GM23338 (cell line): ENCODE results near the gene SPRR1A. TPM values are rescaled to one million over a fixed set of nuclear protein-coding genes. Genes with fewer than 3 reads are reported as not detected.

Experiments used
- ATAC-seq: fragments of 200-7000 bp; cut with Tn5 transposase; 3 replicates; pipeline ENCODE4 v1.9.1; 2020
- DNase-seq: peaks from one replicate; pipeline ENCODE4 v3.0.0-alpha.2; 2015; ENCODE audit warnings: low spot score
- H2AFZ ChIP-seq: fragments of 200-600 bp; sonication (generic); 2 replicates; pipeline ENCODE4 v1.8.0; 2016; ENCODE audit warnings: antibody characterized with exemption, mild to moderate bottlenecking, moderate library complexity
- H3F3A ChIP-seq: fragments of 200-600 bp; sonication (generic); replicated peaks from 2 replicates; pipeline ENCODE4 v1.8.0; 2017; ENCODE audit warnings: antibody characterized with exemption, mixed run types, low read depth
- H3K27ac ChIP-seq: fragments of 200-600 bp; sonication (generic); 2 replicates; pipeline ENCODE4 v1.6.1; 2016; ENCODE audit warnings: low read depth
- H3K27me3 ChIP-seq: fragments of 200-600 bp; sonication (generic); 2 replicates; pipeline ENCODE4 v1.8.0; 2016; ENCODE audit warnings: mild to moderate bottlenecking, mixed run types, moderate library complexity; ENCODE audit not compliant: insufficient read depth
- H3K36me3 ChIP-seq: fragments of 200-600 bp; sonication (generic); 2 replicates; pipeline ENCODE4 v1.8.0; 2016; ENCODE audit warnings: mild to moderate bottlenecking; ENCODE audit not compliant: insufficient read depth
- H3K4me1 ChIP-seq: fragments of 200-600 bp; sonication (generic); 2 replicates; pipeline ENCODE4 v1.8.0; 2016; ENCODE audit warnings: mild to moderate bottlenecking, moderate library complexity; ENCODE audit not compliant: insufficient read depth
- H3K4me2 ChIP-seq: fragments of 200-600 bp; sonication (generic); 2 replicates; pipeline ENCODE4 v1.7.1; 2017; ENCODE audit warnings: mixed run types
- H3K4me3 ChIP-seq: fragments of 200-600 bp; sonication (generic); 2 replicates; pipeline ENCODE4 v1.6.1; 2016; ENCODE audit warnings: mixed run types
- H3K79me2 ChIP-seq: fragments of 200-600 bp; sonication (generic); replicated peaks from 2 replicates; pipeline ENCODE4 v1.8.0; 2017; ENCODE audit warnings: mild to moderate bottlenecking; ENCODE audit not compliant: insufficient read depth
- H3K9me2 ChIP-seq: fragments of 200-600 bp; sonication (generic); 2 replicates; pipeline ENCODE4 v1.8.0; 2017; ENCODE audit not compliant: insufficient read depth
- H4K20me1 ChIP-seq: fragments of 200-600 bp; sonication (generic); replicated peaks from 2 replicates; pipeline ENCODE4 v1.8.0; 2017; ENCODE audit warnings: mild to moderate bottlenecking; ENCODE audit not compliant: insufficient read depth
- H3K27ac Mint-ChIP-seq: 2 replicates; pipeline ENCODE4 v1.8.0; 2020; ENCODE audit warnings: inconsistent platforms, mild to moderate bottlenecking, moderate library complexity, mixed read lengths
- H3K27me3 Mint-ChIP-seq: 3 replicates; pipeline ENCODE4 v1.8.0; 2022; ENCODE audit warnings: low read depth, mild to moderate bottlenecking, moderate library complexity, mixed read lengths, inconsistent platforms; ENCODE audit not compliant: insufficient read depth, poor library complexity
- H3K36me3 Mint-ChIP-seq: 3 replicates; pipeline ENCODE4 v1.8.0; 2021; ENCODE audit warnings: low read depth, mild to moderate bottlenecking, inconsistent platforms, moderate library complexity, mixed read lengths
- H3K4me1 Mint-ChIP-seq: 3 replicates; pipeline ENCODE4 v1.8.0; 2020; ENCODE audit warnings: mild to moderate bottlenecking, inconsistent platforms, mixed read lengths
- H3K4me3 Mint-ChIP-seq: 3 replicates; pipeline ENCODE4 v1.8.0; 2021; ENCODE audit warnings: moderate library complexity, mild to moderate bottlenecking, inconsistent platforms, mixed read lengths
- H3K9me3 Mint-ChIP-seq: 3 replicates; pipeline ENCODE4 v1.8.0; 2020; ENCODE audit warnings: moderate library complexity, mild to moderate bottlenecking, inconsistent platforms, mixed read lengths
- CREB1 ChIP-seq: fragments of 250-450 bp; sonication (Bioruptor Pico); IDR thresholded peaks from 2 replicates; pipeline ENCODE4 v1.5.0; 2020; ENCODE audit warnings: low read depth, mild to moderate bottlenecking, moderate library complexity
- ETS1 ChIP-seq: IDR thresholded peaks from 2 replicates; pipeline ENCODE4 v1.6.1; 2016; ENCODE audit warnings: antibody characterized with exemption
- EZH2 ChIP-seq: fragments of 200-600 bp; sonication (generic); IDR thresholded peaks from one replicate; pipeline ENCODE4 v1.8.0; 2017; ENCODE audit warnings: antibody characterized with exemption, mild to moderate bottlenecking, low read depth; ENCODE audit not compliant: unreplicated experiment
- EZH2phosphoT487 ChIP-seq: fragments of 200-600 bp; sonication (generic); IDR thresholded peaks from one replicate; pipeline ENCODE4 v1.8.1; 2018; ENCODE audit warnings: antibody characterized with exemption; ENCODE audit not compliant: unreplicated experiment
- JUNB ChIP-seq: IDR thresholded peaks from one replicate; pipeline ENCODE4 v1.6.1; 2016; ENCODE audit warnings: antibody characterized with exemption; ENCODE audit not compliant: unreplicated experiment
- POLR2AphosphoS5 ChIP-seq: IDR thresholded peaks from 2 replicates; pipeline ENCODE4 v1.6.1; 2016; ENCODE audit warnings: antibody characterized with exemption, low read depth
- STAT1 ChIP-seq: IDR thresholded peaks from one replicate; pipeline ENCODE4 v1.6.1; 2016; ENCODE audit warnings: antibody characterized with exemption; ENCODE audit not compliant: unreplicated experiment
- ZNF114 ChIP-seq: fragments of 250-450 bp; sonication (Bioruptor Pico); IDR thresholded peaks from 2 replicates; pipeline ENCODE4 v1.5.0; 2020; ENCODE audit warnings: mild to moderate bottlenecking, moderate library complexity
- ZNF331 ChIP-seq: fragments of 250-450 bp; sonication (Bioruptor Pico); IDR thresholded peaks from 2 replicates; pipeline ENCODE4 v1.5.0; 2020; ENCODE audit warnings: low read depth, mild to moderate bottlenecking, moderate library complexity
- ZNF462 ChIP-seq: fragments of 250-450 bp; sonication (Bioruptor Pico); IDR thresholded peaks from 2 replicates; pipeline ENCODE4 v1.5.0; 2020; ENCODE audit warnings: mild to moderate bottlenecking, moderate library complexity
- polyA plus RNA-seq: library from polyadenylated mRNA; unstranded; fragments of >200 nt; fragmentation: Nextera tagmentation; extraction: Ambion mirVana; gene quantifications from 2 replicates; pipeline ENCODE4 v1.2.1, GENCODE V29; 2016
- total RNA-seq: library from RNA; depleted of rRNA; stranded (reverse); fragments of >200 nt; shearing (Covaris generic); gene quantifications from 2 replicates; pipeline ENCODE4 v1.2.3, GENCODE V29; 2014

The SPRR1A gene
- total and polyA plus RNA-seq, 2 experiments from 2014 or later = not detected

- no peak for TF ChIP-seq JUNB
- TF ChIP-seq EZH2 = no peak
- no peak for TF ChIP-seq STAT1
Observed at GRCh38 chr1:152946248-152946647, 37.6 kb upstream of the SPRR1A start (continued).

GRCh38 chr1:152946651-152947256 lies 37.1 kb upstream of the SPRR1A start, which contains the start of gene SPRR5:
Gene SPRR5 (plus strand): TSS chr1:152947206. CDS start chr1:152948555, 1,349 bp downstream.
- no peak within 1 kb of the TSS for H3K4me3 Mint-ChIP-seq
- no peaks in the 10 kb centered on the region for H3K36me3 Mint-ChIP-seq
- Histone ChIP-seq H3F3A (no peaks in the 10 kb centered on the region), H3K79me2 (no peaks in the 10 kb centered on the region), H3K9me2 (peaks cover 5% of the 10 kb centered on the region), H3K4me2 (no peak within 1 kb of the TSS), H3K36me3 (no peaks in the 10 kb centered on the region), H3K27me3 (no peaks in the 10 kb centered on the region), H2AFZ (no peak within 1 kb of the TSS), H4K20me1 (no peaks in the 10 kb centered on the region), H3K27ac (no peak within 1 kb of the TSS), H3K4me3 (no peak within 1 kb of the TSS), H3K4me1 (no peaks in the 10 kb centered on the region)
- TF ChIP-seq ZNF331 (no peak), POLR2AphosphoS5 (no peak)
- ATAC-seq = no peak
- peak within 1 kb of the TSS; percentile 58; the same call in 1 of the 2 replicates for H3K27ac Mint-ChIP-seq
- H3K4me1 Mint-ChIP-seq = no peaks in the 10 kb centered on the region
- peaks cover 7% of the 10 kb centered on the region for H3K27me3 Mint-ChIP-seq
- H3K9me3 Mint-ChIP-seq = no peaks in the 10 kb centered on the region
- DNase-seq = no peak

- Mint-ChIP-seq H3K27me3 (peaks cover 5% of the 10 kb centered on the region), H3K4me3 (no peak overlapping the region), H3K4me1 (no peaks in the 10 kb centered on the region), H3K27ac (no peak overlapping the region), H3K36me3 (no peaks in the 10 kb centered on the region), H3K9me3 (no peaks in the 10 kb centered on the region)
- Histone ChIP-seq H3F3A (no peaks in the 10 kb centered on the region), H3K27me3 (no peaks in the 10 kb centered on the region), H3K79me2 (no peaks in the 10 kb centered on the region), H2AFZ (no peak overlapping the region), H3K9me2 (peaks cover 2% of the 10 kb centered on the region), H3K4me2 (no peak overlapping the region), H3K36me3 (no peaks in the 10 kb centered on the region), H3K27ac (no peak overlapping the region), H3K4me1 (no peaks in the 10 kb centered on the region), H4K20me1 (no peaks in the 10 kb centered on the region), H3K4me3 (no peak overlapping the region)
- DNase-seq (no peak), ATAC-seq (no peak)
- no peak for TF ChIP-seq ZNF462 (CRISPR knock-in tag)
- TF ChIP-seq EZH2phosphoT487 = no peak
- TF ChIP-seq CREB1 (CRISPR knock-in tag) = no peak
- TF ChIP-seq ZNF331 = no peak
- TF ChIP-seq STAT1 = no peak
- TF ChIP-seq POLR2AphosphoS5 = no peak
- TF ChIP-seq EZH2 = no peak
- TF ChIP-seq ZNF114 (CRISPR knock-in tag) = no peak
- TF ChIP-seq ETS1 = no peak
Observed at GRCh38 chr1:152951711-152952110, 32.2 kb upstream of the SPRR1A start.
